Liver (tissue), 3 donors: ENCODE data around the gene GRIK1.

ENCODE experiments used
- EGR1 ChIP-seq, 2 donors: IDR thresholded peaks; 2 replicates each; pipeline ENCODE4 v1.6.1; 2016 to 2018; ENCODE audit warnings: antibody characterized with exemption in 2 of 2, low read depth in 2 of 2
- GABPA ChIP-seq, 2 donors: IDR thresholded peaks in 1 of 2; conservative IDR thresholded peaks in 1 of 2; 2 replicates each; pipeline ENCODE4 v1.6.1; 2016; ENCODE audit warnings: antibody characterized with exemption in 2 of 2, mild to moderate bottlenecking in 1 of 2, moderate library complexity in 1 of 2
- TAF1 ChIP-seq: conservative IDR thresholded peaks from 2 replicates; pipeline ENCODE4 v1.6.1; 2016; ENCODE audit warnings: antibody characterized with exemption, mild to moderate bottlenecking
- TF ChIP-seq, protein P1 (sequence below): fragments of 150-350 bp; IDR thresholded peaks from 2 replicates; pipeline ENCODE4 v1.5.1; 2017; ENCODE audit warnings: improper control_type of control experiment, low read depth, low read length; ENCODE audit not compliant: missing input control
- donor health status: healthy.
- donor health status: healthy.

DNA sequence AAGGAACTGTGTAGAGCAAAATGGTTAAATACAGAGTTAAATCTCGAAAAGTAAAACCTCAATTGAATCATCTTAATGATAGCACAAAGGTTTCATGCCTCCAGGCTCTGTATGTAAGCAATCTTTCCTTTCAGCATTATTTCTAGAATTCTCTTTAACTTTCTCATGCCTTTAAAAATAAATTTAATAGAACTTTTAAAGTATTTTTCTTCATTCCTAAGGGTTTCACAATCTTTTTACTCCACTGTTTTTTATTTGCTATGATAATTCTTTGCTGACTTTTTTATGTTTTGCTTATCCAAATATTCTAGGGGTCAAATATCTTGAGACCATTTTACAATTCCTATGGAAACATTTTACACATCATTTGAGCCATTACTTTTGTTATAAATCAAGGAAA is 353.1 kb downstream of the GRIK1 start:
- TF ChIP-seq, protein P1, sequence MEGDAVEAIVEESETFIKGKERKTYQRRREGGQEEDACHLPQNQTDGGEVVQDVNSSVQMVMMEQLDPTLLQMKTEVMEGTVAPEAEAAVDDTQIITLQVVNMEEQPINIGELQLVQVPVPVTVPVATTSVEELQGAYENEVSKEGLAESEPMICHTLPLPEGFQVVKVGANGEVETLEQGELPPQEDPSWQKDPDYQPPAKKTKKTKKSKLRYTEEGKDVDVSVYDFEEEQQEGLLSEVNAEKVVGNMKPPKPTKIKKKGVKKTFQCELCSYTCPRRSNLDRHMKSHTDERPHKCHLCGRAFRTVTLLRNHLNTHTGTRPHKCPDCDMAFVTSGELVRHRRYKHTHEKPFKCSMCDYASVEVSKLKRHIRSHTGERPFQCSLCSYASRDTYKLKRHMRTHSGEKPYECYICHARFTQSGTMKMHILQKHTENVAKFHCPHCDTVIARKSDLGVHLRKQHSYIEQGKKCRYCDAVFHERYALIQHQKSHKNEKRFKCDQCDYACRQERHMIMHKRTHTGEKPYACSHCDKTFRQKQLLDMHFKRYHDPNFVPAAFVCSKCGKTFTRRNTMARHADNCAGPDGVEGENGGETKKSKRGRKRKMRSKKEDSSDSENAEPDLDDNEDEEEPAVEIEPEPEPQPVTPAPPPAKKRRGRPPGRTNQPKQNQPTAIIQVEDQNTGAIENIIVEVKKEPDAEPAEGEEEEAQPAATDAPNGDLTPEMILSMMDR, result no peak
- TF ChIP-seq TAF1 (no peak), EGR1 (IDR thresholded peaks at IDR 0.05; ENCODE audit: low read depth in 2 of 2) (no peak), GABPA (IDR thresholded peaks at IDR 0.05 in 1 of 2, conservative IDR thresholded peaks at IDR 0.05 in 1 of 2) (no peak)
